CD14-positive monocyte (primary cell): Measurements from ENCODE around the gene HSPG2. TPM values are rescaled to one million over a fixed set of nuclear protein-coding genes. Genes with fewer than 3 reads are reported as not detected.

Source experiments
- DNase-seq, 3 donors: peaks; one replicate each; pipeline ENCODE4 v3.0.0-alpha.2; 2011 to 2022
- H2AFZ ChIP-seq: 2 replicates; pipeline ENCODE4 v1.6.0; 2012; ENCODE audit warnings: mild to moderate bottlenecking, low read depth, low read length, inconsistent platforms; ENCODE audit not compliant: insufficient read depth, poor library complexity, severe bottlenecking
- H3K27ac ChIP-seq, 2 donors: 1 replicate in 1 of 2; 2 replicates in 1 of 2; pipeline ENCODE4 v1.5.1; 2012 to 2013; ENCODE audit warnings: low read length in 2 of 2, control low read depth in 1 of 2, inconsistent platforms in 1 of 2, low read depth in 1 of 2, mild to moderate bottlenecking in 1 of 2
- H3K27me3 ChIP-seq, 2 donors: one replicate each; pipeline versions ENCODE4 v1.6.0 to v1.6.1; 2011 to 2013; ENCODE audit warnings: low read length in 2 of 2; ENCODE audit not compliant: control insufficient read depth in 2 of 2, insufficient read depth in 2 of 2
- H3K36me3 ChIP-seq, 2 donors: replicated peaks in 1 of 2; 1 replicate in 1 of 2; 2 replicates in 1 of 2; pipeline versions ENCODE4 v1.5.1 to v1.6.1; 2012 to 2013; ENCODE audit warnings: low read length in 2 of 2, control low read depth in 1 of 2, inconsistent platforms in 1 of 2, mild to moderate bottlenecking in 1 of 2; ENCODE audit not compliant: insufficient read depth in 2 of 2, control insufficient read depth in 1 of 2
- H3K4me1 ChIP-seq, 2 donors: 1 replicate in 1 of 2; 2 replicates in 1 of 2; pipeline versions ENCODE4 v1.5.1 to v1.6.1; 2012 to 2013; ENCODE audit warnings: low read length in 2 of 2, control low read depth in 1 of 2, inconsistent platforms in 1 of 2, mild to moderate bottlenecking in 1 of 2, moderate library complexity in 1 of 2; ENCODE audit not compliant: insufficient read depth in 2 of 2, control insufficient read depth in 1 of 2
- H3K4me2 ChIP-seq: replicated peaks from 2 replicates; pipeline ENCODE3; 2012; ENCODE audit warnings: low read length, moderate library complexity, mild to moderate bottlenecking; ENCODE audit not compliant: poor library complexity, severe bottlenecking; ENCODE audit errors: extremely low read depth
- H3K4me3 ChIP-seq, 3 experiments: fragments of 200-600 bp in 1 of 3; sonication (generic) in 1 of 3; replicated peaks in 1 of 3; 1 replicate in 2 of 3; 2 replicates in 1 of 3; pipeline ENCODE4 v1.5.1; 2011 to 2013; ENCODE audit warnings: low read length in 3 of 3, mild to moderate bottlenecking in 3 of 3, control low read depth in 2 of 3, low read depth in 2 of 3, inconsistent platforms in 1 of 3, moderate library complexity in 1 of 3
- H3K79me2 ChIP-seq: 2 replicates; pipeline ENCODE4 v1.6.0; 2012; ENCODE audit warnings: mild to moderate bottlenecking, control low read depth, inconsistent platforms, low read length, moderate library complexity; ENCODE audit not compliant: insufficient read depth
- H3K9ac ChIP-seq: 2 replicates; pipeline ENCODE4 v1.6.0; 2017; ENCODE audit warnings: low read length, mild to moderate bottlenecking; ENCODE audit not compliant: insufficient read depth, poor library complexity, severe bottlenecking
- H3K9me3 ChIP-seq, 2 donors: replicated peaks in 1 of 2; 1 replicate in 1 of 2; 2 replicates in 1 of 2; pipeline versions ENCODE4 v1.5.1 to v1.6.1; 2012 to 2013; ENCODE audit warnings: low read length in 2 of 2, control low read depth in 1 of 2; ENCODE audit not compliant: control insufficient read depth in 1 of 2, insufficient read depth in 1 of 2
- H4K20me1 ChIP-seq: 2 replicates; pipeline ENCODE4 v1.6.0; 2012; ENCODE audit warnings: mild to moderate bottlenecking, low read length, control low read depth, moderate library complexity; ENCODE audit not compliant: insufficient read depth
- H3K27ac Mint-ChIP-seq, 7 donors: one replicate each; pipeline ENCODE4 v1.8.0; 2020; ENCODE audit warnings: mild to moderate bottlenecking in 7 of 7, mixed read lengths in 7 of 7, moderate library complexity in 6 of 7, inconsistent platforms in 2 of 7
- H3K27me3 Mint-ChIP-seq, 3 donors: one replicate each; pipeline ENCODE4 v1.8.0; 2021 to 2022; ENCODE audit warnings: low read depth in 3 of 3, mild to moderate bottlenecking in 3 of 3, mixed read lengths in 3 of 3, moderate library complexity in 3 of 3, inconsistent platforms in 1 of 3
- H3K36me3 Mint-ChIP-seq, 2 donors: one replicate each; pipeline ENCODE4 v1.8.0; 2020; ENCODE audit warnings: mixed read lengths in 2 of 2, inconsistent platforms in 1 of 2, mild to moderate bottlenecking in 1 of 2
- H3K4me1 Mint-ChIP-seq: one replicate; pipeline ENCODE4 v1.8.0; 2020; ENCODE audit warnings: mild to moderate bottlenecking, mixed read lengths
- H3K4me3 Mint-ChIP-seq, 2 donors: one replicate each; pipeline ENCODE4 v1.8.0; 2020; ENCODE audit warnings: mild to moderate bottlenecking in 2 of 2, mixed read lengths in 2 of 2, moderate library complexity in 1 of 2
- H3K9me3 Mint-ChIP-seq, 7 donors: one replicate each; pipeline ENCODE4 v1.8.0; 2020 to 2022; ENCODE audit warnings: mixed read lengths in 7 of 7, mild to moderate bottlenecking in 6 of 7, moderate library complexity in 6 of 7, inconsistent platforms in 2 of 7
- WGBS: methylation state at CpG from one replicate; pipeline ENCODE4 v1.1.5; 2013; ENCODE audit warnings: missing lambda C conversion rate; ENCODE audit not compliant: insufficient coverage; 5-methylcytosine and 5-hydroxymethylcytosine counted together
- intact Hi-C, 2 donors: fragments of 100-400 bp; cut with micrococcal nuclease; formaldehyde crosslinking; loops; one replicate each; pipeline versions ENCODE4 v1.15.0 to v1.15.1; 2023
- polyA plus RNA-seq, 3 donors: library from polyadenylated mRNA; depleted of rRNA in 1 of 3; unstranded in 2 of 3; stranded (reverse) in 1 of 3; fragments of 300-500 nt in 2 of 3; fragments of >200 nt in 1 of 3; fragmentation: Illumina TruSeq in 2 of 3; gene quantifications; 1 replicate in 2 of 3; 2 replicates in 1 of 3; pipeline ENCODE4 v1.2.3, GENCODE V29; 2012 to 2021
- TF ChIP-seq, protein P1 (sequence below): fragments of 200-600 bp; IDR thresholded peaks from one replicate; pipeline ENCODE4 v1.8.0; 2022; ENCODE audit warnings: antibody characterized with exemption, mild to moderate bottlenecking

HSPG2 gene
- polyA plus RNA-seq, 3 donors: 0.44 TPM; not detected in 2

DNA sequence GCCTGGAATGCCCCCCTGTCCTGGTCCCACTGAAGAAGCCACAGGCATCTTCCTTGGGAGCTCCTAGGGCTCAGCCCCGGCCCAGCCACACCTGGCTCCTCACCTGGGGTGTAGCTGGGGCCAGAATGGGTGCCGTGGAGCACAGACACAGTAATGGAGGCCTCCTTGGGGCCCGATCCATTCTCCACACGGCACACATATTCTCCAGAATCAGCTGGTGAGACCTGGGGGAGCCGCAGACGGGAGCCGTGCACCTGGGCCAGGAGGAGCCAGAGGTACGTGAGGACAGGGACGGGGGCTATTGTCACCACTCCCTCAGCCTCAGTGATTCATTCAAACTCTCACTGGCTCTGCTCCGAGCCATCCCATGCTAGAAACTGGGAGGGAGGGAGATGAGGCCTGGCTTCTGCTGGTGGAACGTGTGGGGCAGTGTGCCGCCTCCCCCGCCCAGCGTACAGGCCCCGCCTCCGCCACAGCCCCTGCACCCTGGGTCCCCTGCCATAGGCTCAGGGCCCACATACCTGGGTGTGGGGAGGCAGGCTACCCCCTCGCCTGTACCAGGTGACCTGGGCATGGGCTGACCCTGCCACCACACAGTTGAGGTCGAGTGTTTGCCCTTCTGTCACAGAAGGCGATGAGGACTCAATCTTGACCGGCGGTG, 82.9 kb downstream of the HSPG2 start:
- no peak for DNase-seq
- TF ChIP-seq, protein P1, sequence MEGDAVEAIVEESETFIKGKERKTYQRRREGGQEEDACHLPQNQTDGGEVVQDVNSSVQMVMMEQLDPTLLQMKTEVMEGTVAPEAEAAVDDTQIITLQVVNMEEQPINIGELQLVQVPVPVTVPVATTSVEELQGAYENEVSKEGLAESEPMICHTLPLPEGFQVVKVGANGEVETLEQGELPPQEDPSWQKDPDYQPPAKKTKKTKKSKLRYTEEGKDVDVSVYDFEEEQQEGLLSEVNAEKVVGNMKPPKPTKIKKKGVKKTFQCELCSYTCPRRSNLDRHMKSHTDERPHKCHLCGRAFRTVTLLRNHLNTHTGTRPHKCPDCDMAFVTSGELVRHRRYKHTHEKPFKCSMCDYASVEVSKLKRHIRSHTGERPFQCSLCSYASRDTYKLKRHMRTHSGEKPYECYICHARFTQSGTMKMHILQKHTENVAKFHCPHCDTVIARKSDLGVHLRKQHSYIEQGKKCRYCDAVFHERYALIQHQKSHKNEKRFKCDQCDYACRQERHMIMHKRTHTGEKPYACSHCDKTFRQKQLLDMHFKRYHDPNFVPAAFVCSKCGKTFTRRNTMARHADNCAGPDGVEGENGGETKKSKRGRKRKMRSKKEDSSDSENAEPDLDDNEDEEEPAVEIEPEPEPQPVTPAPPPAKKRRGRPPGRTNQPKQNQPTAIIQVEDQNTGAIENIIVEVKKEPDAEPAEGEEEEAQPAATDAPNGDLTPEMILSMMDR: no peak
- Histone ChIP-seq H2AFZ (no peak overlapping the region), H3K9ac (no peak overlapping the region), H3K4me1 (peaks cover 19 to 26% of the 10 kb centered on the region in 2 donors), H3K79me2 (no peaks in the 10 kb centered on the region), H3K27me3 (no peaks in the 10 kb centered on the region), H4K20me1 (no peaks in the 10 kb centered on the region), H3K9me3 (no peaks in the 10 kb centered on the region), H3K4me2 (no peak overlapping the region), H3K27ac (no peak overlapping the region), H3K36me3 (no peaks in the 10 kb centered on the region), H3K4me3 (no peak overlapping the region)
- 90% methylated on average over 12 of the region's 21 CpGs for WGBS
- intact Hi-C loops: no loop called here
- no peaks in the 10 kb centered on the region for H3K9me3 Mint-ChIP-seq
- peaks cover 30% of the 10 kb centered on the region for H3K4me1 Mint-ChIP-seq
- peaks cover 0 to 3% (median 1%) of the 10 kb centered on the region in 3 donors for H3K27me3 Mint-ChIP-seq
- no peak overlapping the region for H3K27ac Mint-ChIP-seq
- no peaks in the 10 kb centered on the region for H3K36me3 Mint-ChIP-seq
- H3K4me3 Mint-ChIP-seq: no peak overlapping the region

DNA sequence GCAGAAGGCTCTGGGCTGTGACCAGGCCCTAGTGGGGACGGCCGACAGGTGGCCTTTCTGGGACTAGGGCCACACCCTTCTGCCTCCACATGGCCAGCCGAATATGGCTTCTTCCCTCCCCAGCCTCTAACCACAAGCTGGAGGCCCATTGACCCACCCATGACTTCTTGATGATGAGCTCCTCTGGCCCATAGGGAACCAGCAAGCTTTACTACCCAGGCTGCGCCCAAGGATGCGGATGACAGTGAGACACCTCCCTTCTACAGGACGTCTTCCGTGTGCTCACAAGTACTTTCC, 84.0 kb downstream of the HSPG2 start:
- H3K79me2 ChIP-seq: no peaks in the 10 kb centered on the region

More for the DNA sequence above, 84.0 kb downstream of the HSPG2 start:
- Mint-ChIP-seq H3K36me3 (no peaks in the 10 kb centered on the region), H3K27me3 (peaks cover 0 to 5% (median 1%) of the 10 kb centered on the region in 3 donors), H3K27ac (peak overlapping the region in 1 of 7 donors; percentile 42), H3K9me3 (no peaks in the 10 kb centered on the region), H3K4me3 (no peak overlapping the region), H3K4me1 (peaks cover 27% of the 10 kb centered on the region)
- Histone ChIP-seq H4K20me1 (no peaks in the 10 kb centered on the region), H3K9me3 (no peaks in the 10 kb centered on the region), H3K36me3 (no peaks in the 10 kb centered on the region), H3K4me3 (no peak overlapping the region), H2AFZ (no peak overlapping the region), H3K9ac (no peak overlapping the region), H3K4me2 (no peak overlapping the region), H3K4me1 (peaks cover 19 to 26% of the 10 kb centered on the region in 2 donors), H3K27me3 (no peaks in the 10 kb centered on the region), H3K27ac (no peak overlapping the region)
- no peak for DNase-seq
- intact Hi-C loops: no loop called here
- TF ChIP-seq, protein P1: no peak
- 88% methylated on average over 5 of the region's 7 CpGs for WGBS
